ENCODE data around the gene CORO2B.

Gene CORO2B

GRCh38 chr15:68574046-68574445 is 4.7 kb upstream of the CORO2B start:
- DNase-seq (ENCODE audit: low spot score) = no peak

- DNase-seq (ENCODE audit: low spot score) = no peak
These were observed 4.2 kb upstream of the CORO2B start for GRCh38 chr15:68574629-68575028.

- DNase-seq (ENCODE audit: low spot score) = no peak
These were observed 2.4 kb upstream of the CORO2B start for GRCh38 chr15:68576235-68576892.

GRCh38 chr15:68578175-68578979 is 416 bp upstream of the CORO2B start:
- DNase-seq (ENCODE audit: low spot score) = peak; percentile 80

- no peak for DNase-seq (ENCODE audit: low spot score)
These were observed 1.5 kb downstream of the CORO2B start for GRCh38 chr15:68580026-68580882.

- DNase-seq (ENCODE audit: low spot score) = no peak
These were observed 2.0 kb downstream of the CORO2B start for GRCh38 chr15:68580883-68581155.

GRCh38 chr15:68581725-68582124 is 2.9 kb downstream of the CORO2B start:
- no peak for DNase-seq (ENCODE audit: low spot score)

- no peak for DNase-seq (ENCODE audit: low spot score)
These were observed 3.4 kb downstream of the CORO2B start for GRCh38 chr15:68582236-68582635.

GRCh38 chr15:68582864-68583263 is 4.1 kb downstream of the CORO2B start:
- no peak for DNase-seq (ENCODE audit: low spot score)

GRCh38 chr15:68583321-68583720 is 4.5 kb downstream of the CORO2B start:
- peak; percentile 25 for DNase-seq (ENCODE audit: low spot score)

- DNase-seq (ENCODE audit: low spot score) = no peak
These were observed 5.4 kb downstream of the CORO2B start for GRCh38 chr15:68583936-68584755.

GRCh38 chr15:68584756-68585573 is 6.2 kb downstream of the CORO2B start:
- no peak for DNase-seq (ENCODE audit: low spot score)

- DNase-seq (ENCODE audit: low spot score) = no peak
These were observed 6.9 kb downstream of the CORO2B start for GRCh38 chr15:68585574-68586273.

GRCh38 chr15:68586274-68586961 is 7.6 kb downstream of the CORO2B start:
- DNase-seq (ENCODE audit: low spot score) = peak; percentile 99

- no peak for DNase-seq (ENCODE audit: low spot score)
These were observed 9.1 kb downstream of the CORO2B start for GRCh38 chr15:68587769-68588385.

GRCh38 chr15:68589053-68589452 is 10.3 kb downstream of the CORO2B start:
- DNase-seq (ENCODE audit: low spot score) = no peak

GRCh38 chr15:68589783-68590710 is 11.3 kb downstream of the CORO2B start:
- DNase-seq (ENCODE audit: low spot score) = peak; percentile 30

- peak; percentile 69 for DNase-seq (ENCODE audit: low spot score)
These were observed 12.1 kb downstream of the CORO2B start for GRCh38 chr15:68590721-68591389.

Data from kidney tubule cell (primary cell).